GM12892 (cell line): ENCODE measurements around the gene SLC24A3.

Experiments used
- POLR2A ChIP-seq: IDR thresholded peaks from 2 replicates; pipeline ENCODE4 v1.6.1; 2011; ENCODE audit warnings: low read depth, low read length, control low read depth
- POLR2AphosphoS5 ChIP-seq: IDR thresholded peaks from 2 replicates; pipeline ENCODE4 v1.6.1; 2011; ENCODE audit warnings: low read depth, low read length, control low read depth

- TF ChIP-seq POLR2AphosphoS5, result no peak
- no peak for TF ChIP-seq POLR2A
Observed at GRCh38 chr20:19554666-19555065, 342.2 kb downstream of the SLC24A3 start.
